Glutamatergic neuron (in vitro differentiated cells): ENCODE measurements around the gene SOX13. TPM values are rescaled to one million over a fixed set of nuclear protein-coding genes. Genes with fewer than 3 reads are reported as not detected.

Experiments
- DNase-seq: peaks from one replicate; pipeline ENCODE4 v3.0.0; 2022
- H3K27ac Mint-ChIP-seq: one replicate; pipeline ENCODE4 v1.8.0; 2020; ENCODE audit warnings: mild to moderate bottlenecking, mixed read lengths, inconsistent platforms; ENCODE audit not compliant: unreplicated experiment
- H3K27me3 Mint-ChIP-seq: one replicate; pipeline ENCODE4 v1.8.0; 2020; ENCODE audit warnings: mild to moderate bottlenecking, moderate library complexity, mixed read lengths, inconsistent platforms; ENCODE audit not compliant: unreplicated experiment
- H3K36me3 Mint-ChIP-seq: one replicate; pipeline ENCODE4 v1.8.0; 2020; ENCODE audit warnings: mild to moderate bottlenecking, mixed read lengths, inconsistent platforms; ENCODE audit not compliant: unreplicated experiment
- H3K4me1 Mint-ChIP-seq: one replicate; pipeline ENCODE4 v1.8.0; 2020; ENCODE audit warnings: mild to moderate bottlenecking, low read depth, mixed read lengths, inconsistent platforms; ENCODE audit not compliant: unreplicated experiment
- H3K4me3 Mint-ChIP-seq: one replicate; pipeline ENCODE4 v1.8.0; 2020; ENCODE audit warnings: mild to moderate bottlenecking, mixed read lengths, inconsistent platforms; ENCODE audit not compliant: unreplicated experiment
- H3K9me3 Mint-ChIP-seq: one replicate; pipeline ENCODE4 v1.8.0; 2020; ENCODE audit warnings: mild to moderate bottlenecking, moderate library complexity, mixed read lengths, inconsistent platforms; ENCODE audit not compliant: unreplicated experiment
- CTCF ChIP-seq: fragments of 200-600 bp; sonication (generic); IDR thresholded peaks from one replicate; pipeline ENCODE4 v1.5.0; 2021; ENCODE audit not compliant: partially characterized antibody, unreplicated experiment
- total RNA-seq: library from RNA; stranded (reverse); fragmentation: NEBNext Ultra II Directional; extraction: Animal tissue kit (Norgen Biotek cat#: 25700); gene quantifications from one replicate; pipeline ENCODE4 v1.2.1, GENCODE V29; 2021; ENCODE audit not compliant: unreplicated experiment

Gene SOX13
- total RNA-seq, 1 donor from 2014 or later = 2.2 TPM

GRCh38 chr1:204110894-204111633, 38.1 kb downstream of the SOX13 start:
- no peak overlapping the region for H3K27ac Mint-ChIP-seq
- no peaks in the 10 kb centered on the region for H3K4me1 Mint-ChIP-seq
- DNase-seq = no peak
- no peaks in the 10 kb centered on the region for H3K36me3 Mint-ChIP-seq
- TF ChIP-seq CTCF = no peak
- no peak overlapping the region for H3K4me3 Mint-ChIP-seq
- no peaks in the 10 kb centered on the region for H3K27me3 Mint-ChIP-seq
- H3K9me3 Mint-ChIP-seq = peaks cover 2% of the 10 kb centered on the region

GRCh38 chr1:204112876-204113730, 40.2 kb downstream of the SOX13 start:
- Mint-ChIP-seq H3K36me3 (no peaks in the 10 kb centered on the region), H3K4me3 (no peak overlapping the region), H3K4me1 (no peaks in the 10 kb centered on the region), H3K9me3 (peaks cover 3% of the 10 kb centered on the region), H3K27ac (no peak overlapping the region), H3K27me3 (no peaks in the 10 kb centered on the region)
- DNase-seq = no peak
- TF ChIP-seq CTCF = no peak

- no peaks in the 10 kb centered on the region for H3K4me1 Mint-ChIP-seq
Measured at GRCh38 chr1:204113896-204114295, 41.0 kb downstream of the SOX13 start.

GRCh38 chr1:204114606-204115005, 41.7 kb downstream of the SOX13 start:
- no peak for TF ChIP-seq CTCF
- Mint-ChIP-seq H3K9me3 (peaks cover 1% of the 10 kb centered on the region), H3K4me1 (no peaks in the 10 kb centered on the region), H3K27me3 (peaks cover 1% of the 10 kb centered on the region), H3K4me3 (no peak overlapping the region), H3K36me3 (no peaks in the 10 kb centered on the region), H3K27ac (no peak overlapping the region)
- DNase-seq = no peak

More at GRCh38 chr1:204113896-204114295, 41.0 kb downstream of the SOX13 start:
- H3K4me3 Mint-ChIP-seq = no peak overlapping the region
- no peaks in the 10 kb centered on the region for H3K36me3 Mint-ChIP-seq
- no peak for DNase-seq
- peaks cover 1% of the 10 kb centered on the region for H3K9me3 Mint-ChIP-seq
- H3K27me3 Mint-ChIP-seq = peaks cover 1% of the 10 kb centered on the region
- no peak for TF ChIP-seq CTCF
- H3K27ac Mint-ChIP-seq = no peak overlapping the region

DNA sequence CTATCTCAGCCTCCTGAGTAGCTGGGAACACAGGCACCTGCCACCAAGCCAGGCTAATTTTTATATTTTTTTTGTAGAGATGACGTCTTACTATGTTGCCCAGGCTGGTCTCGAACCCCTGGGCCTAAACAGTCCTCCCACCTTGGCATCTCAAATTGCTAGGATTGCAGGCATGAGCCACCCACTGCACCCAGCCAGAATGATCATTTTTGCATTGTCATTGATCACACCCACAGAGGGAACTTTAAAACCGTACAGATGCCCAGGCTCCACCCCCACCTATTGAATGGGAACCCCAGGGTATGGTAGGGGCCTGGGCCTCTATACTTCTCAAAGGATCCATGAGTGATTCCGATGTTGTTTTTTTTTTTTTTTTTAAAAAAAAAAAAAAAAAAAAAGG, 42.2 kb downstream of the SOX13 start:
- peaks cover 1% of the 10 kb centered on the region for H3K9me3 Mint-ChIP-seq
- H3K36me3 Mint-ChIP-seq = no peaks in the 10 kb centered on the region
- no peak for DNase-seq
- H3K27ac Mint-ChIP-seq = no peak overlapping the region
- TF ChIP-seq CTCF = no peak
- no peaks in the 10 kb centered on the region for H3K4me1 Mint-ChIP-seq
- H3K27me3 Mint-ChIP-seq = peaks cover 1% of the 10 kb centered on the region
- H3K4me3 Mint-ChIP-seq = no peak overlapping the region
